Colon (tissue), 2 donors: ENCODE data around the gene DNAH9.

Source experiments
- FAIRE-seq: peaks from 2 replicates; lab custom pipeline; 2012; peaks lifted over from hg19 to GRCh38; lab: Jason Lieb, UNC
- donor health status: control.
- donor health status: control.

The DNAH9 gene

GRCh38 chr17:11598274-11599221, at the start of gene DNAH9:
Gene DNAH9 (plus strand): TSS chr17:11598470. CDS start chr17:11598499, 29 bp downstream.
- no peak for FAIRE-seq

DNA sequence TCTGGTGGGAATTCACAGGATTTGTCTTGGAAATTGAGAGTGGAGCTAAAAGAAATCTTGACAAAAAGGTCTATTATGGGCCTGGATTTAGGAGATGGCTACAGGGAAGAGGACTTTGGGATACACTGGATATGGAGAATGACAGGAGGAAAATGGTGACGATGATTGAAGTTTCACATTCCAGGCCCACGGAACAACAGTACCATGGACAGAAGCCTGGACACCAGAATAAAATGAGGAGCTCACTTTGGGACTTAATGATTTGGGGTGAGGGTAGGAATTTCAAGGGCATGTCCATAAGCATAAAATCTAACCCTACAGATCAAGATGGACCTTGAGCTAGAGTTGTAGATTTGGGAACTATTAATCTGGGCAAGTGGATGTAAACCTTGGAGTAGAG, 47.8 kb upstream of the DNAH9 start:
- FAIRE-seq, result no peak

DNA sequence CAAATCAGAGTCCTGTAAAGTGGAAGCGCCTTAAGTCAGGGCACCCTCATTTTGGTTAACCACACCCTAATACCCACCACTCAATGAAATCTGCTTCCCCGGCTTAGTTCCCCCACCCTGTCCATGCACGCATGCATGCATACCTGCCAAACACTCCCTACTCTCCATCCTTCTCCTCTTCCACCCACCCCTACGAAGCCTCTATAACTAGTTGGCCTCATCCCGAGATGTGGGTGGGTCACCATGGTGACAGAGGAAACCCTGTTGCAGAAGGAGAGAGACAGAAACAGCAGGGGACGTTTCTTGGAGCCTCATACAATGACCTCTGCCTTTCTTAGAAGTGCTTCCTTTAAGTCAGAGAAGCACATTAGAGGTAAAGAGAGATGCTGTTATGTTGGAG, 46.8 kb upstream of the DNAH9 start:
- no peak for FAIRE-seq

GRCh38 chr17:11553135-11553534, 45.1 kb upstream of the DNAH9 start:
- FAIRE-seq, result no peak

DNA sequence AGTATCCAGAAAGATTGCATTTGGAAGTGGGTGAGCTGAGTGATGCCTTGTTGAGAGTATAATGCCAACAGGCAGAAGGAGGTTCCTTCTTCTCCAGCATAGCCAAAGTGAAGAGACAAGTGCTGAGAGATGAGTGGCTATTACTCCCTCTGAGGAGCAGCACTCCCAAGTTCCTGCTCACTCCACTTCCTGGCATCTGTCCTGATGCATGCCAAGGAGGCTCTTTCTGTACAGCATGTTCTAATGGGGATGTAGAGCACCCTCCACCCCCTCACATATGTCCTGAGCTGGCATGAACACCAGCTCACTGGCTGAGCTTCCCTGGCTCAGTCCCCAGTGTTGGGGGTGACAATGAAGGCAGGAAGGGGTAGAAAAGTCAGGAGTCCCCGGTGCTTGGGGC, 44.2 kb upstream of the DNAH9 start:
- FAIRE-seq, result no peak

GRCh38 chr17:11554542-11554941, 43.7 kb upstream of the DNAH9 start:
- no peak for FAIRE-seq

DNA sequence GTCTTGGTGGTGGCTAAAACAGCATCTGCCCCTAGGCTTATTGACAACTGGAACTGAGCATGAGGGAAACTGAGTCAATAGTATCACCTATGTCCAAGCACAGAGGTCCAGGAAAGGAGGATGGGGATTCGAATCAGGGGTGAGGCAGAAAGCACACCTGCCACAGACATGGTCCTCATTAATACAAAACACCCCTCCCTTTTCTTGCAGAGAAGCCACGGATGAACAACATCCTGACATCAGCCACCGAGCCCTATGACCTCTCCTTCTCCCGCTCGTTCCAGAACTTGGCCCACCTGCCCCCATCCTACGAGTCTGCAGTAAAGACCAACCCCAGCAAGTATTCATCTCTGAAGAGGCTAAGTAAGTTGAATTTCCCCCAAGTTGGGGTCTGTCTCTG, 42.7 kb upstream of the DNAH9 start:
- FAIRE-seq, result no peak

DNA sequence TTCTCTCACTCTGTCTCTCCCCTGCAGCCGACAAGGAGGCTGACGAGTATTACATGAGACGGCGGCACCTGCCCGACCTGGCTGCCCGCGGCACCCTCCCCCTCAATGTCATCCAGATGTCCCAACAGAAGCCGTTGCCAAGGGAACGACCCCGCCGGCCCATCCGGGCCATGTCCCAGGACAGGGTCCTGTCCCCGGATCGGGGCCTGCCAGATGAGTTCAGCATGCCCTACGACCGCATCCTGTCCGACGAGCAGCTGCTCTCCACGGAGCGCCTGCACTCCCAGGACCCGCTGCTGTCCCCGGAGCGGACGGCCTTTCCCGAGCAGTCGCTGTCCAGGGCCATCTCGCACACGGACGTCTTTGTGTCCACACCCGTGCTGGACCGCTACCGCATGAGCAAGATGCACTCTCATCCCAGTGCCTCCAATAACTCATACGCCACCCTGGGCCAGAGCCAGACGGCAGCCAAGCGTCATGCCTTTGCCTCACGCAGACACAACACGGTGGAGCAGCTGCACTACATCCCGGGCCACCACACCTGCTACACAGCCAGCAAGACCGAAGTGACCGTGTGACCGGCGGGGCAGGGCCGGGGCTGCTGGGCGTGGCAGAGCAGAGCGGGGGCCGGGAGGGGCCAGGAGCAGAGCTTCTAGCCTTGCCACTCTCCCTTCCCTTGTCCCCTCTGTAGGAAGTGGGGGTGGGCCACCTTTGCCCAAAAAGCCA, 40.4 kb upstream of the DNAH9 start:
- FAIRE-seq, result no peak

DNA sequence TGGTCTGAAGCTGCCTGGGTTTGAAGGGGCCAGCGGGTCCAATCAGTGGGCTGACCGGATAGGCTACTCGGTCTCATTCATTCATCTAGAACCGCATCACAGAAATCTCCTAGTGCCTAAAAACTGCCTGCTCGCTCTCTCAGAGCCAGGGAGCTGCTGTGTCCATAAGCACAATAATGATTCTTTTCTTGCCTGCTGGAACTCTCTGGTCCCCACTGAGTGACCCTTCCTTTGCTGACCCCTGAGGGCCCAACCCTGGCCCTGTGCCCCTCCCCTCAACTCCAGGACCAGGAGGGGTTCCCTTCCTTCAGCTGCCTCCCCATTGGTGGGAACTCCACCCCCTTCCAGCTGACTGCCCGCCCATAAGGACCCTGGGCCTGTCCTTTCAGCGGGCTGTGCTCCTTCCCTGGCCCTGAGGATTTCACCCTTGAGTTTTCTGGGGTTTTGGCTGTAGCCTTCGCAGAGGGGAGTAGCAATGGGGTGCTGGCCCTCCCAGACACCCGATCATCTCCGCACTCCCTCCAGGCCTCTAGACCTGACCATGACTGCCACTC, 39.5 kb upstream of the DNAH9 start:
- no peak for FAIRE-seq

DNA sequence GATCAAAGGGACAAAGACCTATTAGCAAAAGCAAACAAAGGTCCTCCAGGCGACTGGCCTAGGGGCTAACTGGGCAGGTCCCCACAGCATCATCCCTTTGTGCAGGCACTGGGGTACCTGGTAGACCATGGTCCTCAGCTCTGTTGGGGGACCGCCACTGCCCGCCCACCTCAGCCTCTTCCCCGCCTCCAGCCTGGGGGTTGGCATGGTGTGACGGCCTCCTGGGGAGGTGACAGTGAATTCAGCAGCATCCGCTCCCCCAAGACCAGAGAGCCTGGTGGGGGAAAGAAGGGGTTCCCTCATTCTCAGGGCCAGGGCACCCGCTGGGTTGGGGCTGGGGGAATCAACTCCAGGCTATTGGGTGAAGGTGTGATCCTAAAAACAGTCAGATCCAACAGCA, 38.7 kb upstream of the DNAH9 start:
- no peak for FAIRE-seq

GRCh38 chr17:11561281-11561680, 37.0 kb upstream of the DNAH9 start:
- no peak for FAIRE-seq

DNA sequence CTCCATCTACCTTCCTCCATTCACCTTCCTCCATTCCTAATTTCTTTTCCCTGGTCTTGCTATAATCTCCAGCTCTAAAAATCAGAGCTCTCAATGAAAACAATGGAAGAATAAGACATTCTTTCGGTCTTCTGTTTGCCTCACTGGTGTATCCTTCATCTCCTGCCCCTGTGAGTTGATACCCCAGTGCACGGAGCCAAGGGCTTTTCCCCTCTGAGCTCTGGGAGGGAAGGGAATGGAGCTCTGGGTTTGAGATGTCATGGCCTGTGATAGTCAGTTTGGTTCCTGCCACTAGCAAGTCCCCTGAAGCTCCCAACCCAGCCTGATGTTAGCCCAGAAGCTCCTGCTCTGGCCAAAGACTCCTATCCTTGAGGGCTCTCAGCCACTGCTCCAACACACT, 36.6 kb upstream of the DNAH9 start:
- no peak for FAIRE-seq

GRCh38 chr17:11564589-11565380, 33.5 kb upstream of the DNAH9 start:
- FAIRE-seq, result no peak

DNA sequence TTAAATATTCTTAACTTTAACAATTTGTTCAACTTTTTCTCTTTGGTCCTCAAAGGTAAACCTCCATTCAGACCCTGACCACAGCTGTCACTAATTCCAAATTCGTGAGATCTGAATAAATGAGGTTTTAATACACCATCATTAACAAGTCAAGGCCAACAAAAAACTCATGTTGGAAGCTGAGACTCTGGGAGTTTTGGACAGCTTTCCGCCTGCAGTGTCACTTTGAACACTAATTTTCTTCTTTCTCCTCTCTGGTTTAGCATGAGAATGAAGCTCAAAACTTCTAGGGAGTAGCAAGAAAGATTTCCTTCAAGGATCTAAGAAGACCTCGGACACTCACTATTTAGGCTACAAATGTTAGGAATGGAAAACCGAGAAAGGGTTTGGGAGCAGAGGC, 32.7 kb upstream of the DNAH9 start:
- FAIRE-seq, result no peak

DNA sequence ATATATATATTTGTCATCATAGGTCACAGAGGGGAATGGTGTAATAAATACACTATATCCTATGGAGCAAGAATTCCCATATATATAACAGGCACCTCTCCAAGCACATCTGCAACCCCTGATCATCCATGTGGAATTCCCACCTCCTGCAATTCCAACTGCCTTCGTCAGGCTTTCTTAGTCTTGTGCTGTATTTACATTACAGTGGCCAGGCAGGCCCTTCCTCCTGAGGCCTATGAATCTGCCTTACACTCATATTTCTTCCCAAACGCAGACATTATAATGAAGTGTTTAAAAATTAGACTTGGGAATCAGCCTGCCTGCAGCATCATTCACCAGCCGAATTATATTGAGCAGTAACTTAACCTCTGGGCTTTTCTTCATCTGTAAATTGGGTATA, 19.3 kb upstream of the DNAH9 start:
- no peak for FAIRE-seq

DNA sequence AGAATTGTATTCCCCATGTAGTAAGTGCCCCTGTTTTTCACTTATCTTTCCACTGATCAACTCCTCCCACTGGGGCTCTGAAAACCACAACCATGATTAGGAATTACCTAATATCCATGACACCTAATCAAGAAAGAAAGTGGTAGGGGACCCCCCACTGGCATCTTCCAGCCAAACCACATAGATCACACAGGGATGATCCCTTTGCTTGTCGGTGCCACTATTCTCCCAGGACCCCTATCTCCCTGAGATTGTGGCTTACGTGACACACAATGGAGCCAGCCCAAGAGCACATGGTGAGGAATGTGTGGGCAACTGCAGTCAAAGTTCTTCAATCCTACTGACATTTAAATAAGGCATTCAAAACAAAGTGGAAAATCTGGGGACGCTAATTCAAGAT, 17.6 kb upstream of the DNAH9 start:
- FAIRE-seq, result no peak

- no peak for FAIRE-seq
These were observed 16.1 kb upstream of the DNAH9 start for GRCh38 chr17:11582217-11582616.

- FAIRE-seq, result no peak
These were observed 14.8 kb upstream of the DNAH9 start for GRCh38 chr17:11583306-11583992.

DNA sequence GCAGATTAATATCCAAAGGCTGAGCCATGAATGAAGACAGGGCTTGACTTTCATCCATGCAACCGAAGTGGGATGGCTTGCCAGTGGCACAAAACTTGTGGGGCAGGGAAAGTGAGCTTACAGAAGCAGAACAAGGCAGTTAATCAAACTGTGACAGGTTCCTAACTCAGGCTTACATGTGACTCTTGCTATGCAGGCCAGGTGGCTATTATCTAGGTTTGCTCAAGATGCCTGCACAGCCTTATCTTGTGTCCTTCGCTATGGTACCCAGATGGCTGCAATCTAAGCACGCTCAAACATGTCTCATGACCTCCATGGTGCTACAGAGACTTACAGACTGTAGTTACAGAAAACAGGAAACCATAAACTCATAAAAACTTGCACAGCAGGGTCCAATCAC, 8.6 kb upstream of the DNAH9 start:
- FAIRE-seq, result no peak

GRCh38 chr17:11601661-11602060, 3.4 kb downstream of the DNAH9 start:
- no peak for FAIRE-seq

- no peak for FAIRE-seq
These were observed 10.1 kb downstream of the DNAH9 start for GRCh38 chr17:11608396-11608795.
